PC-3 (cell line): ENCODE data around the gene MAPKAP1.

Experiments used
- CTCF ChIP-seq: fragments of 300-600 bp; sonication (generic); conservative IDR thresholded peaks from 2 replicates; pipeline ENCODE4 v1.5.1; 2017; ENCODE audit warnings: antibody characterized with exemption, low read depth, mild to moderate bottlenecking, low read length
- EZH2 ChIP-seq: fragments of 300-600 bp; sonication (generic); IDR thresholded peaks from one replicate; pipeline ENCODE4 v1.6.1; 2017; ENCODE audit warnings: antibody characterized with exemption, mild to moderate bottlenecking, low read length; ENCODE audit not compliant: unreplicated experiment
- EZH2phosphoT487 ChIP-seq: fragments of 300-600 bp; sonication (generic); IDR thresholded peaks from 2 replicates; pipeline ENCODE4 v1.6.1; 2018; ENCODE audit warnings: mild to moderate bottlenecking, antibody characterized with exemption, low read length, borderline replicate concordance

- TF ChIP-seq CTCF (no peak), EZH2 (no peak), EZH2phosphoT487 (no peak)
Measured at GRCh38 chr9:125696106-125696647, 10.8 kb downstream of the MAPKAP1 start.
